NOMO-1 (cell line): Measurements from ENCODE around the gene STK17B.
A peak's percentile ranks its signal among the peaks of the same experiment; 100 is the strongest.

ENCODE experiments used
- DNase-seq, 2 experiments: peaks; one replicate each; lab custom pipeline; 2025; ENCODE audit not compliant: unreplicated experiment in 2 of 2; lab: John Stamatoyannopoulos, UW

The STK17B gene

DNA sequence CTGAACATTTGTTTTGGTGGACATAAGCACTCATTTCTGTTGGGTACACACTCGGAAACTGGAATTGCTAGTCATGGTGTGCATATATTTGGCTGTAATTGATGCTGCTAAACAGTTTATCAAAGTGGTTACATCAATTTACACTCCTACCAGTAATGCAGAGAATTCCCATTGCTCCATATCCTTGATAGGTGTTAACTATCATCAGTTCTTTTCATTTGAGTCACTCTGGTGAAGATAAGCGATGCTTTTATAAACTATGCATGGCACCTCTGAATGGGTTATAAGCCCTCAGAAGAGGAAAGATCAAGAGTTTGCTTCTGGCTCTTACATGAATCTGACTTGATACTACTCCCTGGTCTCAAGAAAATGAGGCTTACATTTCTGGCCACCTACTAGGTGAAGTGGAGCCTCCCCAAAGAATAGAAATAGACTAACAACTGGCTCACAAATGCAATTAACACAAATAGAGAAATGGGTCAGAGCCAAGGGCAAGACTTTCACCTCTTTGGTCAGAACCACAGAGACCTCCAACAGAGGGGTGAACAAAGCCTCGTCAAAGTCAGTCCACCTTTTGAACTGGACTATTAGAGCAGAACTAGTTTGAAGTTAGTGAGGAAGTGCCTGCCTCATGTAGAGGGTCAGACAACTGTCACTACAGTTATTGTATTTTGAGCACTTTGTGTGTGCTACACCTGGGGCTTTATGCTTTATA is 15.0 kb upstream of the STK17B start:
- DNase-seq: no peak

DNA sequence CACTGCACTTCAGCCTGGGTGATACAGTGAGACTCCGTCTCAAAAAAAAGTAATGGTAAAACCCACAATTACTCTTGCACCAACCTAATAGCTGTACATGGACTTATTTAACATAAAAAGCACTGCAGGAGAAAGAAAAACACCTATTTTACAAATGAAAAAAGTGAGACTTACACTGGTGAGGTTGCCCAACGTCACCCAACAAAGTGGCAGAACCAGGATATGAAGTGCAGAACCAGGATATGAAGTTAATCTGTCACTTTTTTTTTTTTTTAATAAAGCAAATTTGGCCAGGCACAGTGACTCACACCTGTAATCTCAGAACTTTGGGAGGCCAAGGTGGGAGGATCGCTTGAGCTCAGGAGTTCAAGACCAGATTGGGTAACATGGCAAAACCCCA is 13.5 kb upstream of the STK17B start:
- no peak for DNase-seq

DNA sequence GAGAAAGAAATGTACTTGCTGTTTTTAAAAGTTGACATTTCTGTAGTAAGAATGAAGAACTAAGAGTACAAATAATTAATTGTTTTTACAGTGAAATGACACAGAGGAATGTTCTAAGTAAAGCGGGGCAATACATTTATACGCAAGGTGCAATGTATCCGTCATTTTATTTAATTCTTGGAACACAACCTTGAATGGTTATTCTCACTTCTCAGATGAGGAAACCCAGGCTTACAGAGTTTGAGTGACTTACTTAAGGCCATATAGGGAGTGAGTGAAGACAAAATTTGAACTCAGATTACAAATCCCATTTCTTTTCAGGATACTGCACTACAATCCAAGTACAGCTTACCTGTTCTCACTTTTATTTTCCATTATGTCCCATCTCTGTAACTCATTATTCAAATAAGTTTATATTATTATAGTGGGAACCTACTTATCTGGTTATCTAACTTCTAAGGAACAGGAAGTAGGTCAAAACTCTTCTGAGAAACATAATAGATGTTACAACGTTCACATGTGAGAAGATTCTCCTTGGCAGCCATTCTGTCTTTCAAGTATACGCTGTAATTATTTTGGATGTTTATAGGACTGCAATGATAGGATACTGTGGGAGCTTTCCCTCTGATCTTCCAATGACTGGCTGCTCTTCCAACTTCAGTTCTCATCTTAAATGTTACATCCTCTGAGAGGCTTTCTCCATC is 12.3 kb upstream of the STK17B start:
- peak in 1 of 2 experiments; percentile 20 for DNase-seq

DNA sequence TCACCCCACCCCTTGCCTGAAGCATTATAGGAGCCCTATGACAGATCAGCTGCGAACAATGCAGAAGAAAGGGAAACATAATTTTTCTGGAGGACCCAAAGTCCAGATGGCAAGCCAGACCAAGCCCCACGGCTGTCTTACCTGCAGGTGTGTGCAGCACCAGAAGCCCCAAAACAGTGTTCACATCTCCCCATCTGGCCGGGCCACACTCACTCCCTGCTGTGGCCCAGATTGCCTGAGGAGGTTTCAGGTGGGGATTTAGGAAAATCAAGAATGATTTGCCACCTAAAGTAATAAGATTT is 11.7 kb upstream of the STK17B start:
- DNase-seq: no peak

DNA sequence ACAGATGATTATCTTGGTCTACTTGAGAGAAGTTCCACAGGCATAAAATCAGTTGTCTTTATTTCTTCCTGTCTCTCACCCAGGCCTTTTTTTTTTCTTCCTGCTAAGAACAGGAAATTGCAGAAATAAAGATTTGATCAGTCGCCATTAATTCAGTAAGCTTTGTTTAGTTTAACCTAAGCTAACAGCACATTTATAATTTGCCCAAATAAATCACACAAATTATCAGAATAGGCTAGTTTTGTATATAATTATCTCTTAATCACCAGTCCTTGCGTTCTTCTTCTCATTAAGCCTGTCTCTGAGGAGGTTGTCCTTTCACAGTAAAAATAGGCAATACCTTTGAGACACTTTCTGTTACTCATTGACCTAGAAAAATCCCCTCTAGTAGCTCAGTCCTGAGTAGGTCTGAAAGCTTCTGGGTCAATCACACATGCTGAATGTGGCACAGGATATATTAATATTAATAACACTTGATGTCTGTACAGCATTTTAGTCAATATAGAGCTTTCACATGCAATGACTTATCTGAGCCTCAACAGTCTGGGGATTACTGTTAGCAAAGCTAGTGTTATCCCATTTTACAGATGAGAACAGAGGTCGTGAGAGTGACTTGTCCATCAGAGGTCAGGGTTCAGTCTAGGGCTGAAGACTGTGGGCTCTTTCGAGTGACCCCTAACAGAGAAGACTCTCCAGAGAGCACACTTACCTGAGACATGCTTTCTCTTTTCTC is 11.2 kb upstream of the STK17B start:
- DNase-seq: no peak

DNA sequence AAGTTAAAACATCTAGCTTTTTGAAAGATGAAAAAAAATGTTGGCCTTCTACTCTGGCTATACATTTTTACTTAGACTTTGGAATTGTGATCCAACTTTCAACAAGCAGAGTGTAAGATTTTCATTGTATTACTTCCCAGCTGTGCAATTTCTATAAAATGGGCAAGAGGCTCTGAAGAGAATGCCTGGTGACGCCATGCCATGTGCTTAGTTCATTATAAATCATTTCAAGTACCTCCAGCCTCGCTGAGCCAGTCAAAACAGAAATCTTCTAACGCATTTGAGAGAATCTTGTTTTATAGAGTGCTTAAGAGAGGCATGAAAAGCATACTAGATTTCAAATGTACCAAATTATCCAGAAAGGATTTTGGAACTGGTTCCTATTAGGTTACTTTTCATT is 10.1 kb upstream of the STK17B start:
- DNase-seq: no peak

DNA sequence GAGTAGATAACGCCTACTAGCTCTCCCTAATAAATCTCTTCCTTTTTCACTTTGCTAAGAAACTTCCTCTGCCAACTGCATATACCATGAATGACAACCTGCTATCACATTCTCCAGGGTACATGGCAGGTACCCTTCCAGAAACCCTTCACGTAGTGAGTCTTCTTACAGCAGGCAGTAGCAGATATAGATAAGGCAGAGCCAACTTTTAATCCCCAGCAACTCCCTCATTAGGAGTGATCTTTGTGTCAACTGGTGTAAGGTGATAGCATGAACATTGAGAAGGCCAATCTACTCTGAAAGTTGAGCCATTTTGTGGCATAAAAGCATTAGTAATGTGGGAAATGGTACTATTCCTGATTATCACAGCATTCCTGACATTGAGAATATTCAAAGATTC is 5.7 kb upstream of the STK17B start:
- no peak for DNase-seq

DNA sequence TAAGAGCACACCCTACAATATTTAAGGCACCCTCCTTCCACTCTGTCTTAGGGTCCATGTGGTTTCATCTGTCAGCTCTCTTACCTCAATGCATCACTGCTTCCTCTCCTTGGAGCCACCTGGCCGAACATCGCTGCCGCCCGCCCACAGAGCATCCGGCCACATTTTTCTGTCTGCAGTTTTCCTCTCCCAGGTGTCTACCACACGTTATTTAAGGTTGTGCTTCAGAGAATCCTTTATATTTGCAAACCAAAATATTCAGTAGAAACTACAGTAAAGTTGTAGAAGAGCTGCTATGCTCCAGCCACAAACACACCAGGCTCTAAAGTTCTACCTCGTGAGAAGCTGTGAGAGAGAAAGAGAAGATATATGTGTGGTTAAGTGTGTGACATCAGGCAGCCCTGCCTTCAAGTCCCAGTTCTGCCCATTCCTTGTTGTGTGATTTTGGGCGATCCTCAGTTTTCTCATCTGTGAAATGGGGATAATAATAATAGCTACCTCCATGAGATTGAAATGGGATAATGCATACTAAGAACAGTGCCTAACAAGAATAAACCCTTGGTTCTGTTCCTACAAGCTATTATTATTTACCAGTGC is 4.9 kb upstream of the STK17B start:
- DNase-seq: no peak

DNA sequence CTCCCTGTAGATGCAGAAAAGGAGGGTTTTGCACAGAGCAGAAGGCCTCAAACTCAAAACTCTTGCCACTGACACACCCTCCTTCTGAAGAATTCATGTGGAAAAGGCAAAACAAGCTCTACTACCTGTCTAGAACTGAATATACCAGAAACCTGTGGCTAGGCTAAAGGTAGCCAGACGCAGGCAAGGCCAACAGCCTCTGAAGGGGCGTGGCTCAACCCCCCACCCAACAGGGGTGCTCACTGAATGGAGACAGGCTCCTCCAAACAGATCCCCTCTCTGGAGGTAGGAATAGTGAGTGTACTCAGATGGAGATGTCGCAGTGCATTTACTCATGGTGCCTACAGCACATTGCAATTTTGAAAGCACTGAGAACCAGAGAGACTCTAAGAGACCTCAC is 3.0 kb upstream of the STK17B start:
- DNase-seq: no peak

DNA sequence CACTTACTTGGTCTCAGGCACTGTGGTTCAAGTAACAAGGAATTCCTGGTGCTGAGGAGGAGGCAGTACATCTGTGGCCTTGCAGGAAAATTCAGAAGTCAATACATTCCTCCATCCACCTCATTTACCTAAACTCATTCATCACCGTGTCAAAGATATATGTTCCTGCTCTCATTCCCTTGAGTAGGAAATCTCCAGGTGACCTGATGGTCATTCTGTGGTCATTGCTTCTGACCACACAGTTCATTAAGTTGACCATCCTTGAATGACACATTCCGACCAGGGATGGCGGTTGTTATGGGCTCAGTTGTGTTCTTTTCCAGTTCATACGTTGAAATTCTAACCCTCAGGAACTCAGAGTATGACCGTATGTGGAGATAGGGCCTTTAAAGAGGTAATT is 2.1 kb upstream of the STK17B start:
- DNase-seq: no peak

DNA sequence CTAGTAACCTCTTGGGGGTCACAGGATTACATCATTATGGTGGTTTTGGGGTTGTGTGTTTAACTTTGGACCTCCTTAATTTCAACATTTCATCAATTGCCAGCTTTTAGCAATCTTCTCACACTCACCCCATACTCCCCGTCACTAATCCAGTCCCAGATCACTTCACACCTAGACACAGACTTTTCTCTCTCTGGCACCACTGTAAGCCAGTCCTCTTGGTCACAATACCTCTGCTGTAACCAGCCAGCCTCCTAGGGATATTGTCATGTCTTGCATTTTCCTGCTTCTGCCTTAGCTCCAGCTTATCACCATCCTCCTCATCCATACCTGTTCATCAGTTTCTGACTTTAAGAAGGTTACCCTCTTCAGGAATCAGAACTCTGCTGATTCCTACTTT is 1.6 kb upstream of the STK17B start:
- DNase-seq: no peak

DNA sequence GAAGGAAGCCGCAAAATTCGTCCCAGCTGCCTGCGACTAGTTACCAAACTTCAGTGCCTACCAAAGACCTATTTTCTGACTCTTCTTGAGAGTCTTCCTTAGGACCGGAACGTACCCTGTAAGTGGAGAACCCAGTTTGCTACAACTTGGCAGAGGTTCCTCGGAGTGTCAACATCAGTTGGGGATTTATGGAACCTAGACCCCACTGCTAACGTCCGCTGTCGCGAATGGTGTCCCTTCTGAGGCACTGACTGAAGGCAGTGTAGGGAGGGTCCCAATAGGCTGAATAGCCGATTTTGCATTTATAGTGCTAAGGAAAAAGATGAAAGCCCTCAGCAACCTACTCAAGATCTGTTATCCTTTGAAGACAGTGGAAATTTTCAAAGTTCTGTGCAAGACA is 568 bp upstream of the STK17B start:
- DNase-seq: peak in 1 of 2 experiments; percentile 64

DNA sequence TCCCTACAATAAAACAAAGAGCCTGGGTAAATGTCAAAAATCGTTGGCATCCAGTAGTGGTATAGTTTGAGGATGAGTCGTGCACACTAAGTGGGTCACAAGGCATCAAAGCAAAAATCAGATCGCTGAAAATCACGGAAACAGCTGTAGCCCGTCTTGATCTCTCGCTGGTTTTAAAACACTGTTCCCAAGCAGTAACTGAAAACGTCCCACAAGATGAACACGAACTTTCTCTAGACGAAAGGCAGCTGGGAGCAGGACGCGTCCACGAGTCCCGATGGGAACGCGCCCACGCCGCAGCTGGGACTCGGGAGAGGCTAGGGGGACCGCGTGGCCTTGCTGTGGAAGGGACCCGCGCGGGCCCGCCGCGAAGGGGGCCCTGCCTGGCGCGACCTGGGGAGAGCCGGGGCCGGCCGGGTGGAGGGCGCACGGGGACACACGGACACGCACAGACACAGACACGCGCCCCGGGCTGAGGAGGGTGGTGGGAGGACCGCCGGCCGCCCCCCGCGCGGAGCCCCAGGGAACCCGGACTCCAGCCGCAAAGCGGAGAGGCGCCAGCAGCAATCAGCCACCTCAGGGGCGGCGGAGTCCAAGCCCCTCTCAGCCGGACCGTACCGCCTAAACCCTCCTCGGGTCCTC is 651 bp downstream of the STK17B start:
- DNase-seq: peak in 1 of 2 experiments; percentile 57

DNA sequence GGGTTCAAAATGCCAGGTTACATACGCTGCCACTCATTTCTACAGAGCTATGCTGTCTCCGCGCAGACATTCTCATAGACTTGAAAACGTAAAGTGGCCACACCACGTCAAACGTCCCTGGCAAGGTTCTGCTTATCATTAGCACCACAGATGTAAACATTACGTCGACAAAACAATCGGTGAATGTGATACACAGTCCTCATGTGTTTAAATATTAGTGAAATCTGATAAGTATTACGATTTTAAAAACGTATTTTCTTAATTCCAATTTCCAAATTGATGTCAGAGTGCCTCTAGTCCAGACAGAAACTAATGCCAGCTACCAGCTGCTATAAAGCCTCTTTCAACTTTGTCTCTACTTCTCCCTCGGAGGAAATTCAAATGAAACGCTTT is 1.2 kb downstream of the STK17B start:
- peak; percentile 30 to 66 for DNase-seq

DNA sequence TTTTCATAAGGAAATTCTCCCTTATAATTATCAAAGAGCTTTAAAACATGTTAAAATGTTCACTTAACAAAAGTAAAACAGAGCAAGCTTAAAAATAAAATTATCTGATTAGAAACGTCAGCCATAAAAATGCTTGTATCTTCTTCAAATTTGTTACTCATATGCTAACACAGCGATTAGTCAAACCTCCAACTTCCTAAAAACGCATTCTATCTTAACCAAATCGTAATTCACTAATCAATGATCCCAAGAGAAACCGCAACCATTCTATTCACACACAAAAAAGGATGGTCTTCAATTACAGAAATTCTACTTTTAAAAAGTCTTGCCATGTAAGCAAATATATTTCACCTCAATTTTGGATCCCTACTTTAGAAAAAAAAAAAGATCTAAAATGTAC is 1.9 kb downstream of the STK17B start:
- DNase-seq: peak in 1 of 2 experiments; percentile 42

DNA sequence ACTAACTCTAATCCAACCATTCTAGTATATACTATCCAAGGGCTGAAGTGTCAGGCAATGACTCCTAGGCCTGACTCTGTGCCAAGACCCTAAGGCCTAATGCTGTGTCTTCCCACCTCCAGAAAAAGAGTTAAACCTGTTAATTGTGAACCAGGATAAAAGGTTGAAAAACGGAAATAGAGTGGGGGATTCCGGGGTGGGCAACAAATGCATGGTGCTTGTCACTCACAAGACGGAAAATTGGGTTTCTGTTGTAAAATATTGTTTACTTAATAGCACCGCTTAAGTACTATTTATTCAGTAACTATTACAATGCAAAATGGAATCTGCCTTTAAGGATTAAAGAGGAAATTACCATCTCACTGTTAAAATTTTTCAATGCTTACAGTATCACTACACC is 3.2 kb downstream of the STK17B start:
- no peak for DNase-seq

DNA sequence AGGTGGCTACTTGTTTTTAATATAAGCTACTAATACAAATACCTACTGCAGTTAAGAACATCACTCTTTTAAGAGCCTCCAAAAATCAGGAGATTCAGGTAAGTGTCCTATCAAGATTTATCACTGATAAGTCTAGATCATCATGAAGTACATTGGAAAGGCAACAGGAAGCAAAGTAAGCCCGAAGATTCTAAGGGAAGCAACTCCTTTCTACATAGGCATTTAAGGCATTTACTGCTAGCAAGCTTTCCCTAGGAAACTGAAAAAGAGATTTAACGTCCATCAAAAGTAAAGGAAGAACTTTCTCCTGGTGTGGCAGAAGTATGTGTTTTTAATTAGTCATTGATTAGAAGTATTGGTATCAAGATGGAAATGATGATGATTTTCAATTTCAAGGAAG is 3.7 kb downstream of the STK17B start:
- DNase-seq: no peak

DNA sequence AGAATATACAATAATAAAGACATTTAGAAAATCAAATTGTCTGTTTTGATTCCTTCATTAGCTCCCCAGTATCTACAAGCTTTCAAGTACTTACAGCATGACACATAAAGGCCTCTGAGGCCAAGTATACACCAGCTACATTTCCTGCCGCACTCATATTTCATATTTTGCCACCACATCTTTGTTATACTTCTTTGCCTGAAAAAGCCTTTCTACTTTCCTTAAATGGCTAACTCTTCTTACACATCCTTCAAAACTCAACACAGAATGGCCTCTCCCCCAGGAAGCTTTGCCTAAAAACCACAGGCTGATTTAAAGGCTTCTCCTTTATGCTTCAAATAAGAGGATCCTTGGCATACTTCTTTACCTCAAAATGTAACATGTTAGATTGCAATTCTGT is 4.5 kb downstream of the STK17B start:
- DNase-seq: peak; percentile 19 to 55

DNA sequence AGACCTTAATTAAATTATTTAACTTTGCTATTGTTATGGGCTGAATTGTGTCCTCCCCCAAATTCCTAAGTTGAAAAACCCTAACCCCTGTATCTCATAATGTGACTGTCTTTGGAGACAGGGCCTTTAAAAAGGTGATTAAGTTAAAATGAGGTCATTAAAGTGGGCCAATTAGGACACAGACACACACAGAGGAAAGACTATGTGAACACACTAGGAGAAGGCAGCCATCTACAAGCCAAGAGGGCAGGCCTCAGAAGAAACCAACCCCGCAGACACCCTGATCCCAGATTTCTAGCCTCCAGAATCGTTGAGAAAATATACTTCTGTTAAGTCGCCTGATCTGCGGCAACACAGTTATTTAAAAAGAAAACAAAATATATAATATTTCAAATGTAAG is 6.4 kb downstream of the STK17B start:
- DNase-seq: no peak

DNA sequence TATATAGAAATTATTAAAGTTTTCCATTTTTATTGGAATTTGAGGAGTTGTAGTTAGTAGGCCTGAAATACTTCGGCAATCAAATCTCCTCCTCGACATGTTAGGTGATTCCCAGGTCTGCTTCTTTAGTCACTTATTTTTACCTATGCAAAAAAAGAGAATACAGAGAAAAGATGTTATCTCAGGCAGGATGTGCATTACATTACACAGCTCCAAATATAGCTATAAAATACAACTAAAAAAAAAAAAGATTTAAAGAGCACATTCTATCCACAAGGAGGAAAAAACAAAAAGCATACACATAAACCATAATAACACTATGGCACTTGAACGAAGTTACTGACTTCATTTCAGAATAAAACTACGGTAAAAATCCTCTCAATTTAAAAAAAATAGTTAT is 8.1 kb downstream of the STK17B start:
- DNase-seq: no peak

DNA sequence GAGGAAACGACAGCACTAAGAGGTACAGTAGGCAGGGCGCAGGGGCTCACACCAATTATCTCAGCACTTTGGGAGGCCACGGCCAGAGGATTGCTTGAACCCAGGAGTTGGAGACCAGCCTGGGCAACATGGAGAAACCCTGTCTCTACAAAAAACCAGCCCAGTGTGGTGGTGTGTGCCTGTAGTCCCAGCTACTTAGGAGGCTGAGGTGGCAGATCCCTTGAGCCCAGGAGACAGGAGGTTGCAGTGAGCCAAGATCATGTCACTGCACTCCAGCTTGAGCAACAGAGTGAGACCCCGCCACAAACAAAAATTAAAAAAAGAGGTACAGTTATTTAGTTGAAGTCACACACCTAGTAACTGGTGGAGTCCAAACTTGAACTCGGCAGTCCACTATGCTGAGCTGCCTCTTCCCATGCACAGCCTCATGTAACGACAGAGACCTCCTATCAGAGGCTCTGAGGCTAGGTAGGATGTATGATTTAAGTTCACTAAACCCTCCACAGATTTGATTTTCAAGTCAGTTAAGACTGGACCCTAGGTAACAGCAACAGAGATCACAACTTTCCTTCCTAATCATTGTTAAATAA is 8.7 kb downstream of the STK17B start:
- DNase-seq: no peak
